Osteoblast (primary cell): ENCODE measurements around the gene STAC2. TPM values are rescaled to one million over a fixed set of nuclear protein-coding genes. Genes with fewer than 3 reads are reported as not detected.

Experiments used
- DNase-seq: peaks from one replicate; pipeline ENCODE4 v3.0.0; 2011; ENCODE audit warnings: low spot score, mixed read lengths; ENCODE audit not compliant: insufficient read length; ENCODE audit errors: missing footprints
- H2AFZ ChIP-seq: 2 replicates; pipeline ENCODE4 v1.6.0; 2011; ENCODE audit warnings: mild to moderate bottlenecking, low read length
- H3K27ac ChIP-seq: 2 replicates; pipeline ENCODE4 v1.5.1; 2011; ENCODE audit warnings: mild to moderate bottlenecking, low read depth, low read length, moderate library complexity
- H3K27me3 ChIP-seq: 2 replicates; pipeline ENCODE4 v1.6.0; 2012; ENCODE audit warnings: mild to moderate bottlenecking, control low read depth, inconsistent platforms, low read length, moderate library complexity; ENCODE audit not compliant: insufficient read depth
- H3K36me3 ChIP-seq: 2 replicates; pipeline ENCODE4 v1.5.1; 2011; ENCODE audit warnings: mild to moderate bottlenecking, low read length, control low read depth, moderate library complexity; ENCODE audit not compliant: insufficient read depth
- H3K4me1 ChIP-seq: 2 replicates; pipeline ENCODE4 v1.5.1; 2011; ENCODE audit warnings: mild to moderate bottlenecking, low read length, control low read depth, moderate library complexity; ENCODE audit not compliant: insufficient read depth
- H3K4me2 ChIP-seq: 2 replicates; pipeline ENCODE4 v1.6.0; 2011; ENCODE audit warnings: mild to moderate bottlenecking, low read length; ENCODE audit not compliant: insufficient read depth
- H3K4me3 ChIP-seq: fragments of 200-600 bp; sonication (generic); 3 replicates; pipeline ENCODE4 v1.5.1; 2012; ENCODE audit warnings: mild to moderate bottlenecking, low read length, inconsistent platforms; ENCODE audit not compliant: insufficient read depth
- H3K79me2 ChIP-seq: 2 replicates; pipeline ENCODE4 v1.6.0; 2012; ENCODE audit warnings: mild to moderate bottlenecking, low read length, control low read depth, inconsistent platforms; ENCODE audit not compliant: insufficient read depth
- H3K9me3 ChIP-seq: 2 replicates; pipeline ENCODE4 v1.5.1; 2011; ENCODE audit warnings: low read depth, low read length, control low read depth
- H4K20me1 ChIP-seq: 2 replicates; pipeline ENCODE4 v1.6.0; 2012; ENCODE audit warnings: mild to moderate bottlenecking, low read length, control low read depth; ENCODE audit not compliant: insufficient read depth
- CTCF ChIP-seq: IDR thresholded peaks from 2 replicates; pipeline ENCODE4 v1.5.1; 2011; ENCODE audit warnings: mild to moderate bottlenecking, low read depth, low read length, moderate library complexity; ENCODE audit errors: extremely low read depth
- total RNA-seq: library from RNA; depleted of rRNA; stranded (reverse); fragments of >200 nt; gene quantifications from 2 replicates; pipeline ENCODE4 v1.2.3, GENCODE V29; 2012

Gene STAC2
- total RNA-seq, 1 donor, result not detected

GRCh38 chr17:39246274-39246673 lies 20.5 kb upstream of the STAC2 start:
- TF ChIP-seq CTCF, result peak; percentile 11
- no peaks in the 10 kb centered on the region for H4K20me1 ChIP-seq
- no peaks in the 10 kb centered on the region for H3K9me3 ChIP-seq
- no peak overlapping the region for H3K4me3 ChIP-seq
- peak; percentile 59 for DNase-seq
- H3K4me1 ChIP-seq, result peaks cover 2% of the 10 kb centered on the region
- no peak overlapping the region for H2AFZ ChIP-seq
- H3K79me2 ChIP-seq, result no peaks in the 10 kb centered on the region
- H3K4me2 ChIP-seq, result no peak overlapping the region
- H3K27me3 ChIP-seq, result peaks cover 4% of the 10 kb centered on the region
- H3K27ac ChIP-seq, result no peak overlapping the region
- H3K36me3 ChIP-seq, result no peaks in the 10 kb centered on the region

GRCh38 chr17:39244600-39245570 lies 19.1 kb upstream of the STAC2 start:
- Histone ChIP-seq H3K79me2 (no peaks in the 10 kb centered on the region), H3K9me3 (no peaks in the 10 kb centered on the region), H3K4me2 (no peak overlapping the region), H3K36me3 (no peaks in the 10 kb centered on the region), H4K20me1 (no peaks in the 10 kb centered on the region), H3K27me3 (peaks cover 4% of the 10 kb centered on the region), H3K27ac (no peak overlapping the region), H3K4me1 (peaks cover 2% of the 10 kb centered on the region), H2AFZ (no peak overlapping the region), H3K4me3 (no peak overlapping the region)
- TF ChIP-seq CTCF, result peak; percentile 95
- DNase-seq, result peak; percentile 93

- H2AFZ ChIP-seq, result no peak overlapping the region
- no peaks in the 10 kb centered on the region for H3K9me3 ChIP-seq
These were observed 18.4 kb upstream of the STAC2 start for GRCh38 chr17:39244016-39244599.

More at GRCh38 chr17:39244016-39244599, 18.4 kb upstream of the STAC2 start:
- H3K36me3 ChIP-seq, result no peaks in the 10 kb centered on the region
- no peak overlapping the region for H3K4me2 ChIP-seq
- no peaks in the 10 kb centered on the region for H4K20me1 ChIP-seq
- H3K4me3 ChIP-seq, result no peak overlapping the region
- no peaks in the 10 kb centered on the region for H3K79me2 ChIP-seq
- TF ChIP-seq CTCF, result no peak
- H3K4me1 ChIP-seq, result peaks cover 2% of the 10 kb centered on the region
- peak; percentile 45 for DNase-seq
- peaks cover 4% of the 10 kb centered on the region for H3K27me3 ChIP-seq
- no peak overlapping the region for H3K27ac ChIP-seq
